Skeletal muscle cell (primary cell): Measurements from ENCODE around the gene IGSF8.
A peak's percentile ranks its signal among the peaks of the same experiment; 100 is the strongest.

ENCODE experiments used
- DNase-seq: peaks from one replicate; pipeline ENCODE4 v3.0.0-alpha.2; 2010; ENCODE audit warnings: low read depth
- H3K4me3 ChIP-seq: 2 replicates; pipeline ENCODE4 v1.5.1; 2011; ENCODE audit warnings: low read depth, mild to moderate bottlenecking, control low read depth, low read length, moderate library complexity

IGSF8 gene

GRCh38 chr1:160109686-160110085 lies 11.3 kb upstream of the IGSF8 start:
- no peak overlapping the region for H3K4me3 ChIP-seq
- DNase-seq = no peak

GRCh38 chr1:160108888-160109662 lies 10.7 kb upstream of the IGSF8 start:
- H3K4me3 ChIP-seq = no peak overlapping the region
- no peak for DNase-seq

DNA sequence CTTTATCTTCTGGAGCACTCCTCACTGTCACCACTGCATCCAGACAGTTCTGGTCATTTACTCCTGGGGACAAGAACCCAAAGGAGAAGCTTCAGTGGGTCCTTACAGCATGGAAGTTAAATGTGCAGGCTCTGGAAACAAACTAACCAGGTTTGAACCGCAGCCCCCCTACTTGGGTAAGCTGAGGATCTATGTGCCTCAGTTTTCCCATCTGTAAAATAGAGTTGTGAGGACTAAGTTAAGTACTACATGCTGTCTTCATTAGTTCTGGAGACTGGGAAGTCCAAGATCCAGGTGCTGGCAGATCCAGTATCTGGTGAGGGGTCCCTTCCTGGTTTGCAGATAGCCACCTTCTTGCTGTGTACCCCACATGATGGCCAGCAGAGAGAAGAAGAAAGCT lies 9.1 kb upstream of the IGSF8 start:
- DNase-seq = no peak
- no peak overlapping the region for H3K4me3 ChIP-seq

DNA sequence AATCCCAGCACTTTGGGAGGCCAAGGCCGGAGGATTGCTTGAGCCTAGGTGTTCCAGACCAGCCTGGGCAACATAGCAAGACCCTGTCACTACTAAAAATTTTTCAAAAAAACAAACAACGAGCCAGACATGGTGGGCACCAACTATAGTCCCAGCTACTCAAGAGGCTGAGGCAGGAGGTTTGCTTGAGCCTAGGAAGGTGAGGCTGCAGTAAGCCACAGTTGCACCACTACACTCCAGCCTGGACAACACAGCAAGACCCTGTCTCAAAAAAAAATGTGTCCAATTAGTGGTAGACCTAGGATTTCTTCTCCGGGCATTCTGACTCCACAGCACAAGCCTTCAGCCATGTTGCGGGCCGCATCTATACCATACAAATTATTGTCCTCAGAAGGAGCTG lies 6.7 kb upstream of the IGSF8 start:
- no peak for DNase-seq
- no peak overlapping the region for H3K4me3 ChIP-seq

- no peak overlapping the region for H3K4me3 ChIP-seq
- DNase-seq = no peak
These were observed 6.1 kb upstream of the IGSF8 start for GRCh38 chr1:160104486-160104885.

- no peak for DNase-seq
- H3K4me3 ChIP-seq = no peak overlapping the region
These were observed 5.4 kb upstream of the IGSF8 start for GRCh38 chr1:160103658-160104408.

DNA sequence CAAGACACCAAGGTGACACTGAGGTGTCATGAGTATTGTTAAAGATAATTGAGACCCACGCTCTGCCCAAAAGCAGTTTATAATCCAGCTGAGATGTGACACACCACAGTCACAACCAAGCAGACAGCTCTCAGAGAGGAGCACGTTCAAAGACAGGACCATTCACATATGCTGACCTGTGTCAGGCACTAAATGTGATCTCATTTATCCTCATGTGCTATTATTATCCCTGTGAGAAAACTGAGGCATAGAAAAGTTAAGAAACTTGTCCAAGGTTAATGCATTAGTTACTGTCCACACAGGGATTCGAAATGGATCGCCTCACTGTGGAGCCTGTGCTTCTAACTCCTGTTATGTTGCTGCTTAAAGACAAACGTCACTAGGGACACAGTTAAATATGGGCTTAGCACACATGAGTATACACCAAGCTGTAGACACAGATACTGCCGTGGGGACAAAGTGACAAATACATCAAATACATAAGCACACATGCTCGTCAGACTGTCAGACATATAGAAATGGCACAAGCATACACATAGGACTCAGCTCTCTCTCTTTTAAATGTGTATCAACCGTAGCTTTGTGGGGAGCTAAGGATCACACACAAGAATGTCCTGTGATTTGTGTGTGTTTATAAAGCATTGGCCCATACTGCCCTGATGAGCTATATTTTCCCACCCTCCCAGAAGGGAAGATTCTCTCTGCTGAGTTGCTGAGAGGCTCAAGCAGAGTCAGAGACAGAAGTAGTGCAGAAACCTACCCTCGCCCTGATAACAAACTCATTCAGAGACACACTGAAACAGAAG lies 3.5 kb upstream of the IGSF8 start:
- no peak overlapping the region for H3K4me3 ChIP-seq
- DNase-seq = no peak

DNA sequence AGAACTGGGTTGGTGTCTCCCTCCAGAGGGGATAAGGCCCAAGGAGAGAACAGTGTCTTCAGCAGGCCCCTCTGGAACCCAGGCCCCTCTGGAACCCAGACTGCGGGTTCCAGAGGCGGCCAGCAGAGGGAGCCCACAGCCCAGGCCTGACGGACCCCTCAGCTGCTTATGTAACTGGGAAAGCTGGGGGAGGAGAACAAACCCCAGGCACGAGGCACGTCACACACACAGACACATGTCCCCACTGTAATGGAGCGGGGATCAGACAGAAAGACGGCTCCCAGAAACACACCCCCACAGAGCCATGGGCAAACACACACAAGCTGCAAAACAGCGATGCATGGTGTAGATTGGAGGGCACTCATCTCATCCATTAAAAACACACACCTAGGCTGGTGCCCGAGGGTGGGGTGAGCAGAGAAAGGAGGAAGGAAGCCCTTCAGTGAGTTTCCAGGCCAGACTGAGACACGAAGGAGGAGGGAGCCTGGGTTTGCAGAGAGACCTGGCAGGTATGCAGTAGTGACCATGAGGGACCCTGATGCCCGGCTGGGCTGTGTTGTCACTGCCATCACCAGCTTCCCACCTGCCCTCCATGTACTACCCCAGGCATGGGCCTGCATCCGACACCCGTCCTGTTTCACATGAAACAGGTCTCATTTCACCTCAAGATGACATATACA lies 2.8 kb upstream of the IGSF8 start:
- no peak overlapping the region for H3K4me3 ChIP-seq
- DNase-seq = no peak

DNA sequence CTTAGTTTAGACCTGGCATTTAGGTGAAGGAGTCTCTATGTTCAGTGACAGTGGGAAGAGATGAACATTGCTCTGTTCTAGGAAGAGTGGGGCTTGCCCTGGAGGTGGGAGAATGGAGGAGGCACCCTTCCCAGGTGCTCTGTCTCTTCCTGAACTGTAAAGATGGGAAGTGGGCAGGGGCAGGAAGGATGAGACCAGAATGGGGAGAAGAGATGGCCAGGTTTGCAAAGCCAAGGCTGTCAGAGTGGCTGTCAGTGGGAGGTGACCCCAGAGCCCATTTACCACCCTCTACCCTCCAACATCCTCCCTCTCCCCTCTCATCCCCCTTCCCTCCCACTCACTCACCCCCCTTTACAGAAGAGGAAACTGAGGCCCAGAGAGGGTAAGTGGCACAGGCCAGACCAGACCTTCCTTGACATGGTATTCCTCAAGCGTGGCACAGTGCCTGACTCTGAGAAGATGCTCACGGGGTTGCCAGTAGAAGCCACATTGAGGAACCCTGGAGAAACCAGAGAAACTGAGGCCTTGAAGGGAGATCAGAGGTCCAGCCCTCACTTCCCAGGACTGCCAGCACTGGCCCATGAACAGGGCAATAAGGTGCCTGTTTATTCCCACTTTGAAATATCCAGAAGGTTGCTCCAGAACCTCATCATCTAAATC lies 1.4 kb upstream of the IGSF8 start:
- H3K4me3 ChIP-seq = no peak overlapping the region
- no peak for DNase-seq

- peak overlapping the region; percentile 57 for H3K4me3 ChIP-seq
- peak; percentile 74 for DNase-seq
These were observed 588 bp upstream of the IGSF8 start for GRCh38 chr1:160098852-160099561.

- DNase-seq = no peak
- peak overlapping the region; percentile 73 for H3K4me3 ChIP-seq
These were observed 1.1 kb downstream of the IGSF8 start for GRCh38 chr1:160097151-160097910.

DNA sequence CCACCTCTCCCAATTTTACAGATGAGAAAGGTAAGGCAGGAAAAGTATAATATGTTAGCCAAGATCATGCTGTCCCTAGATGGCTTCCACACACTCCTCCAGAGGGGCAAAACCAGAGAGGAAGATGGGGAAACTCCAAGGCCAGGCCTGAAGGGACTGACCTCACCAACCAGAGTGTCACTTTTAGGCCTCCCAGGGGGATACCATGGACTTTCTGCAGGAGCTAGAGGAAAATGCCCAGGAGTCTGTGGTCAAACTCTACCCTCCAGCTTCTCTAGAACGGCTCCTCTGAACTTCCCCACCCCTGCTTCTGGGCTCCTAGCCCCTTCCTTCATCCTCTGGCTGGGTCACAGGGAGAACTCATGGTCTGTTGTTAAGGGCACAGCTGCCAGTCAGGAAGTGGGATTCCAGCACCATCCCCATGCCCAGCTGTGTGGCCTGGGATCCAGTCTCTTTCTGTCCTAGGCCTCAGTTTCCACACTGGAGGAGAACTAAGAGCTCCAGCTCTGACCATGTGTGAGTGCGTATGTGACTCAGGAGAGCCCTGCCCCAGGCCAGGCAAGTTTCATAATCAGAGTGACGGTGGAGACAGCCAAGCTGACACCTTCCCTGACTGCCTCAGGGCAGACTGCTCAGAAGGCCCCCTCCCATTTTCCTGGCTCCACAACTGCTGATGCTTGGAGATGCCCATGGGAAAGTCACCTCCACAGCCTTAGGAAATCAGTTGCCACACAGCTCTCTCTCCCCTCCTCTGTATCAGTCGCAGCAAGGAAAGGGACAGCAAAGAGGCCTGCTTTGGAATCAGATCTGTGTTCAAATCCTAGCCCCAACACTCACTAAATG lies 1.9 kb downstream of the IGSF8 start:
- no peak overlapping the region for H3K4me3 ChIP-seq
- DNase-seq = peak; percentile 19

GRCh38 chr1:160095382-160096105 lies 2.9 kb downstream of the IGSF8 start:
- no peak overlapping the region for H3K4me3 ChIP-seq
- no peak for DNase-seq

DNA sequence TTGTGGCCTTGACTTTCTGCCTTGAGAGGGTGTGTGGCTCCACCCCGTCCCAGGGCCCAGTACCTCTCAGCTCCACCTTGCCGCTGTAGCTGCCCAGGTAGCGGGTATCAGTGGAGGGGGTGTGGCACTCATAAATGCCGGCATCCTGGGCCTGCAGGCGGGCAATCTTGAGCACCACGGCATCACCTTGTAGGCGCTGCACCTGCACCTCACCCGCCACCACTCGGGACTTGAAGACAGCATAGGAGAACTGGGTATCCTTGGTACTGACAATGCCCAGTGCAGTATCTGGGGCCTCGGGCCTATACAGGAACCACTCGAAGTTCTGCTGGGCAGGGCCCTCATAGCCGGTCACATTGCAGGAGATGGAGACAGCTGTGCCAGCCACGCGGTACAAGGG lies 3.6 kb downstream of the IGSF8 start:
- no peak for DNase-seq

DNA sequence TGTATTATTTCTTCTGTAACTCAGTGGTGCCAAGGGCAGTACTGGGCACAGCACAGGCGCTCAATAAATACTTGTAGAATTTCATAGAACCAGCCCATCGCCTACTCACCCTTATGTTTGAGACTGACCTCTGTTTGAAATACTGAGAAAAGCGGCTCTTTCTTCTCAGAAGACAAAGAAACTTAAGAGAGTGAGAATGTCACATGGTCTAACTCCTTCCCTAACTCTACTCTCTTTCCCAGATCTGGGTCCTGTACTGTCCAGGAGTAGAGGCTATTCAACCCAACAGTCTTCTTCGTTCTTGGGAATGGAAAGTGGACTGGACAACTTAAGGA lies 4.2 kb downstream of the IGSF8 start:
- no peak overlapping the region for H3K4me3 ChIP-seq
- no peak for DNase-seq

More for the DNA sequence above, 3.6 kb downstream of the IGSF8 start:
- no peak overlapping the region for H3K4me3 ChIP-seq

GRCh38 chr1:160093624-160094290 lies 4.7 kb downstream of the IGSF8 start:
- H3K4me3 ChIP-seq = no peak overlapping the region
- no peak for DNase-seq
